H7 (cell line): ENCODE measurements around the gene CNOT6. TPM values are rescaled to one million over a fixed set of nuclear protein-coding genes. Genes with fewer than 3 reads are reported as not detected.
A peak's percentile ranks its signal among the peaks of the same experiment; 100 is the strongest.

Experiments used
- DNase-seq: peaks from one replicate; pipeline ENCODE4 v3.0.0; 2012
- H3K27me3 ChIP-seq: 2 replicates; pipeline ENCODE4 v1.6.0; 2011; ENCODE audit warnings: mild to moderate bottlenecking, low read length; ENCODE audit not compliant: control insufficient read depth, insufficient read depth
- H3K36me3 ChIP-seq: replicated peaks from 2 replicates; pipeline ENCODE4 v1.5.1; 2011; ENCODE audit warnings: low read length; ENCODE audit not compliant: control insufficient read depth, insufficient read depth
- H3K4me3 ChIP-seq: 2 replicates; pipeline ENCODE4 v1.5.1; 2011; ENCODE audit warnings: low read depth, mild to moderate bottlenecking, control low read depth, low read length, moderate library complexity; ENCODE audit not compliant: insufficient read depth
- total RNA-seq: library from RNA; depleted of rRNA; stranded (reverse); fragments of >200 nt; shearing (Covaris generic); gene quantifications from 2 replicates; pipeline ENCODE4 v1.2.3, GENCODE V29; 2014

Gene CNOT6
- total RNA-seq, 1 experiment from 2014 or later = 11.2 TPM

GRCh38 chr5:180613188-180613813 lies 119.1 kb downstream of the CNOT6 start:
- no peaks in the 10 kb centered on the region for H3K36me3 ChIP-seq
- no peak for DNase-seq

DNA sequence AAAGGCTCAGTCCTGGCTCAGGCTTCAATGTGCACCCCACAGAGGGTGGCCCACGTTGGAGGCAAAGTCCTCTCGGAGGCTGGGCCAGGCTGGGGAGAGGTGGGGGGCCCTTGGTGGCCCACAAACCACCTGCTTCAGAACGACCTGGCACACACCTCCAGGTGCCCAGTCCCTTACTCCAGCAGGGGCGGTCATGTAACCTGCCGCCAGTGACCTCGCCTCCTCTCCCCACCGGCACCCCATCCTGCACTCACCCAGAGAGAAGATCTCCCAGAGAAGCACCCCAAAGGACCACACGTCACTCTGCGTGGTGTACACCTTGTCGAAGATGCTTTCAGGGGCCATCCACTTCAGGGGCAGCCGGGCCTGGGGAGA lies 119.6 kb downstream of the CNOT6 start:
- no peak for DNase-seq
- Histone ChIP-seq H3K27me3 (peaks cover 10% of the 10 kb centered on the region), H3K4me3 (no peak overlapping the region), H3K36me3 (no peaks in the 10 kb centered on the region)

More at GRCh38 chr5:180613188-180613813, 119.1 kb downstream of the CNOT6 start:
- H3K4me3 ChIP-seq = no peak overlapping the region
- H3K27me3 ChIP-seq = peaks cover 5% of the 10 kb centered on the region

DNA sequence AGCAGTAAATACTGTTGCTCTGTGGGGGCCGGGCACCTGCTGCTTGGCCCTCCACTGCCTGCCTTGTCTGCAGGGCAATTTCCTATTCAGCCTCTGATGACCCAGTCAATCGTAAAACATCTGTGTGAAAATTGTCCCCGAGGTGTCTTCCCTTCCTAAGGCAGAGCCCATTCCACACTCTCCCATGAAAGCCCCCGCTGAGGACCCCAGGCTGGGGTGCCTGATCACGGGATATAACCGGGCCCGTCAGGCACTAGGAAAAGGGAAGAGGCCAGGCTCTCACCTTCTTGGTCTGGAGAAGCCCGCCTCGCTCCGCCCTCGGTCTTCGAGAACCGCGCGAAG lies 124.3 kb downstream of the CNOT6 start:
- DNase-seq = no peak
- Histone ChIP-seq H3K36me3 (no peaks in the 10 kb centered on the region), H3K27me3 (peaks cover 11% of the 10 kb centered on the region), H3K4me3 (peak overlapping the region; percentile 52)

GRCh38 chr5:180618829-180619562 lies 124.8 kb downstream of the CNOT6 start:
- no peaks in the 10 kb centered on the region for H3K36me3 ChIP-seq
- peak overlapping the region; percentile 52 for H3K4me3 ChIP-seq
- peaks cover 11% of the 10 kb centered on the region for H3K27me3 ChIP-seq
- peak; percentile 98 for DNase-seq

DNA sequence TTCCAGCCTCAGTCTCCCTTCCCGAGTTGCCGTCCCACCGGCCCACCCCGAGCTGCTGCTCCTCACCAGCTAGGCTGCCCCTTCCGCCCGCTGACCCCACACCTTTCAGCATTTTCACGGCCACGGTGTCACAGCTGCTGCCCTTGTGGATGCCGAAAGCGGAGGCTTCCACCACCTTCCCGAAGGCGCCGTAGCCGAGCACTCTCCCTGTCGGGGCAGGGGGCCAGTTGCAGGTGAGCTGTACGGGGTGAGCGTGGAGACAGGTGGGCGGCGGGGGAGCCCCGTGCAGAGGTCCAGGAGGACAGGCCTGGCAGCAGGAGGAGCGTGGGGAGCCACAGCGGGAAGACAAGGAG lies 125.4 kb downstream of the CNOT6 start:
- no peak overlapping the region for H3K4me3 ChIP-seq
- peaks cover 11% of the 10 kb centered on the region for H3K27me3 ChIP-seq
- DNase-seq = no peak

DNA sequence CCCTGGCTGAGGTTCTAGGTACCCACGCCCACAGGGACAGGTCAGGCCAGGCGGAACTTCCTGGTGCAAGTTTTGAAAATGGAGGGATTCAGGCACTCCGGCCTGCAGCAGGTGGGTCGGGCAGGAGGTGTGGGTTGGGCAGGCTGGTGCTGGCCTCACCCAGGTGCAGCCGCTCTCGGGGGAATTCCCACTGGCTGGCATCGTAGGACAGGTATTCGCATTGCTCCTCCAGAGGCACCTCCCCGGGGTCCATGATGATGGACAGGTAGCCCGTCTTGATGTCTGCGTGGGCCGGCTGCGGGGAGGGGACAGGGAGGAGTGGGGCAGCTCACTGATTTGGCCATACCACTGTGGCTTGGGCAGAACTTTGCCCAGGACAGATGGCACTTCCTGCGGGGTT lies 125.8 kb downstream of the CNOT6 start:
- Histone ChIP-seq H3K4me3 (no peak overlapping the region), H3K36me3 (no peaks in the 10 kb centered on the region), H3K27me3 (peaks cover 11% of the 10 kb centered on the region)
- no peak for DNase-seq

More for the DNA sequence above, 125.4 kb downstream of the CNOT6 start:
- no peaks in the 10 kb centered on the region for H3K36me3 ChIP-seq

- Histone ChIP-seq H3K36me3 (no peaks in the 10 kb centered on the region), H3K4me3 (no peak overlapping the region), H3K27me3 (peaks cover 11% of the 10 kb centered on the region)
- DNase-seq = no peak
These were observed 127.1 kb downstream of the CNOT6 start for GRCh38 chr5:180621311-180621710.

- Histone ChIP-seq H3K36me3 (no peaks in the 10 kb centered on the region), H3K27me3 (peaks cover 7% of the 10 kb centered on the region), H3K4me3 (no peak overlapping the region)
- no peak for DNase-seq
These were observed 128.7 kb downstream of the CNOT6 start for GRCh38 chr5:180622910-180623309.

DNA sequence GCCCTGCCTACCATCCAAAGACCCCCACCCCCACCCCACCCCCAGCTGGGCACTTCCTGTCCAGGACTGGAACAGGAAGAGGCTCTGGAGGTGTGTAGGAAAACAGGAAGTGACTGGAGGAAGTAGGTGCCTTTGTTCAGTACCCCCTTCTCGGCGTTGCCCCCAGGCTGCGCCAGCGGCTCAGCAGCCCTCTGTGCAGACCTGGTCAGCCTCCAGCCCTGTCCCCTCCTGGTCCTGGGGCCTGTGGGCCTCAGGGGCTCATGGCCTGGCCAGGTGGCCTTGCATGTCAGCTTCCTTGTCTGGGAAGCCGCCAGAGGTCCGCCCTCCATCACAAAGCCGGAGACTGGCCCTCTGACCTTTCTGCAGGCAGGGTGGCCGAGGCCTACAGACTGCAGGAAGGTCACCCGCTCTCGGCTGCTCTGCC lies 129.2 kb downstream of the CNOT6 start:
- DNase-seq = no peak
- H3K36me3 ChIP-seq = no peaks in the 10 kb centered on the region
- peaks cover 5% of the 10 kb centered on the region for H3K27me3 ChIP-seq
- no peak overlapping the region for H3K4me3 ChIP-seq

- Histone ChIP-seq H3K36me3 (no peaks in the 10 kb centered on the region), H3K4me3 (no peak overlapping the region), H3K27me3 (peaks cover 1% of the 10 kb centered on the region; the same call in 1 of the 2 replicates)
- DNase-seq = no peak
These were observed 129.7 kb downstream of the CNOT6 start for GRCh38 chr5:180623844-180624243.

GRCh38 chr5:180624587-180624986 lies 130.4 kb downstream of the CNOT6 start:
- Histone ChIP-seq H3K36me3 (no peaks in the 10 kb centered on the region), H3K27me3 (no peaks in the 10 kb centered on the region; the same call in 1 of the 2 replicates), H3K4me3 (no peak overlapping the region)
- no peak for DNase-seq

DNA sequence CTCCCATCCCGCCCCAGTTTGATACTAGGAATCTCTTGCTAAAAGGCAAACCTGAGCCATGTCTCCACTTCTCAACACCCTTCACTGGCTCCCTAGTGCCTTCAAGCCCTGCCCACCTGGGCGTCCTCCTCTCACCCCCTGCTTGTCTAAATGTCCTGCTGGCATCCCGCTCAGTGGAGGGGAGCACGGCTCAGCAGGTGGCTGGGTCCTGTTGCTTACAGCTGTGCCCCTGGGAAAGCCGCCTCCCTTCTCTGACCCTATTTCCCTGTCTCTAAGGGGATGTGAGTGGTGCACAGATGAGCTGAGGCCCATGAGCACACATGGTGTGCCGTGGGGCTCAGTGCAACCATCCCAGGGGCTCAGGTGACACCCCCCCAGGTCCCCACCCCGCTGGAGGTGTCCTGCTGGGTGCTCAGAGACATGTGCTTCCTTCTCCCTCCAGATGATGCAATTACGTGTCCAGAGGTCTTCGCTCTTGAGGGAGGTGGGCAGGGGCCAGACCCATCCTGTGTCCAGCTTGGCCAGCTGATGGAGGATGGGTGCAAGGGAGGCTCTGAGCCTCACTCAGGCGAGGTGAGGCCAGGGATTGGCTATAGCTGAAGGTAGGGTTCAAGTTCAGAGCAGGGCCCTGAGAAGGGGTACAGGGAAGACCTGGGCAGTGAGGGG lies 131.1 kb downstream of the CNOT6 start:
- H3K4me3 ChIP-seq = no peak overlapping the region
- H3K36me3 ChIP-seq = no peaks in the 10 kb centered on the region
- no peak for DNase-seq
- no peaks in the 10 kb centered on the region for H3K27me3 ChIP-seq

DNA sequence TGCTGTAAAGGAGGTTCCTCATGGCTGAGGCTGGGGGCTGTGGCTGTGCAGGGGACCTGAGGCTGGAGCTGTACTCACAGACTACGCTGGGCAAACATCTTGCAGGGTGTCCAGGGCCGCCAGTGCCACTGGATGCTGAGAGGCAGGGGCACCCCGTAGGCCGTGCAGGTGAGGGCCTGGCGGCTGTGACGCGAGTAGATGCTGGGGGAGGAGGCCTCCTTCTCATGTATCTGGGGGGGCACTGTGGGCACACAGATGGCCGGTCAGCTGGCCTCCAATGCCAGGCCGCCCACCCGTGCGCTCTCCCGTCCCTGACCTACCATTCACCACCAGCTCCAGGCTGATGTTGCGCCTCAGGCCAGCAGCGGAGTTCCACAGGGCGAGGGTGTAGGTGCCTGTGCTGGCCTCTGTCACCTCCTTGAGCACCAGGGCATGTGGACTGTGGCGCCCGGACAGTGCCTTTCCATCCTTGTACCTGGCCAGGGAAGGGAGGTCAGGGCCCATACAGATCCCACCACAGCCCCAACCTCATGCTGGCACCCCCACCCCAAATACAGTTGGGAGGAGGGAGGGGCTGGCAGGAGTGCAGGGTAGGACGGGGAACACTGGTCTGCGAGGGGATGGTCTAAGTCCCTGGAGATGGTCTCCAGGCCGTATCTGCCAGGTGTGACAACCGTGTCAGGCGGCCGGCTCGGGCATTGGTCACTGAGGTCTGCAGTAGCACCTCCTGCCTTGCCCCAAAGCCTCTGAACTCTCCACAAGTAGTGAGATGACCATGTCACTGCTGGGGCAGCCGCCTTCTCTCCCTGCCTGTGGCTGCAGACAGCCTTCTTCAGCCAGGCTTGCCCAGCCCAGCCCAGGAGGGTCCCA lies 131.8 kb downstream of the CNOT6 start:
- H3K4me3 ChIP-seq = no peak overlapping the region
- no peak for DNase-seq
- H3K27me3 ChIP-seq = no peaks in the 10 kb centered on the region
- no peaks in the 10 kb centered on the region for H3K36me3 ChIP-seq

DNA sequence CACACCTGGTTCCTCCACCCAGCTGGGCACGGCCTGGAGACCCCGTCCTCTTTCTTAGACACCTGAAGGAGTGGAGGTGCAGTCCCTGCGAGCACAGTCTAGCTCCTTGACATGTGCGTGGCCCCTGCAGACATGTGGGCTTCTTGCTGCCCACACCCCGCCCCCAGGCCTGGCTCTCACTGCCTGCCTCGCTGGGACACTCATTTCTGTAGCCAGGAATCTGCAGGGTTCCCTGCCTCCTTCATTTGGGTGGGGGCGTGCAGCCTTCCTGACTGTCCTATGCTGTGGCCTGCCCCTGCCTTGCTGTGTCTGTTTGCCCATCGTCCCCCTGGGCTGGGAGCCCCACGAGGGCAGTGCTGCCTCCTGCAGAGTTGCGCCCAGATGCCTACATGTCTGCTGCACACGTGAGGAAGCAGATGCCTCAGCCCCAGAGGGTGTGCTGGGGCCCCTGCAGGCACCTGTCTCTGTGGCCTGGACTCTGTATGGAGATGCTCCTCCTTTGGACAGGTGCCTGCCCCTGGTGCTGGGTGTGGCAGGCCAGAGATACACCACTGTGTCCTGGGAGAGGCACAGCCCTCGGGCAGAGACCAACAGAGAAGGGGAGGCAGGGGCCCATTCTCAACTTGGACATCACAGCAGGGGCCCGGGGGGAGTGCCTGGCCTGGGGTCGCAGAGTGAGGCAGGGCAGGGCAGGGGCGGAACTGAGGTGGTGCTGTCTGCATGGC lies 132.6 kb downstream of the CNOT6 start:
- Histone ChIP-seq H3K36me3 (no peaks in the 10 kb centered on the region), H3K27me3 (no peaks in the 10 kb centered on the region), H3K4me3 (no peak overlapping the region)
- DNase-seq = no peak
